GM12878 (cell line): Measurements from ENCODE around the gene CHERP. TPM values are rescaled to one million over a fixed set of nuclear protein-coding genes. Genes with fewer than 3 reads are reported as not detected.

Experiments
- ATAC-seq: fragments of 200-7000 bp; cut with Tn5 transposase; 3 replicates; pipeline ENCODE4 v1.9.1; 2020; ENCODE audit warnings: mild to moderate bottlenecking, moderate library complexity
- BruUV-seq: library from RNA; stranded (reverse); fragments of 400-500 nt; replicated peaks from 2 replicates; lab custom pipeline; 2021; lab: Mats Ljungman, UMichigan
- CTCF ChIA-PET: fragments of 300-600 bp; sonication (Branson Sonifier 250); formaldehyde crosslinking; extraction: SDS; loops from one replicate; lab custom pipeline; 2021; ENCODE audit warnings: inconsistent platforms; lab: Yijun Ruan, JAX
- POLR2A ChIA-PET: fragments of 350-600 bp; formaldehyde crosslinking; extraction: SDS; loops from one replicate; lab custom pipeline; 2021; ENCODE audit warnings: inconsistent platforms; lab: Charles Lee
- RAD21 ChIA-PET: fragments of 300-600 bp; sonication (Branson Sonifier 250); formaldehyde crosslinking; loops from one replicate; lab custom pipeline; 2023; ENCODE audit warnings: antibody characterized with exemption; ENCODE audit not compliant: unreplicated experiment; lab: Charles Lee
- SMC1A ChIA-PET: fragments of 300-600 bp; sonication (Branson Sonifier 250); formaldehyde crosslinking; loops from one replicate; lab custom pipeline; 2023; ENCODE audit not compliant: unreplicated experiment, uncharacterized antibody; lab: Charles Lee
- DNase-seq: peaks from one replicate; pipeline ENCODE4 v3.0.0-alpha.2; 2011; ENCODE audit warnings: low read depth, low spot score
- FAIRE-seq: peaks from 3 replicates; lab custom pipeline; 2011; peaks lifted over from hg19 to GRCh38; lab: Jason Lieb, UNC
- H2AFZ ChIP-seq: 2 replicates; pipeline ENCODE4 v1.6.0; 2011; ENCODE audit warnings: low read depth, low read length, control low read depth; ENCODE audit not compliant: control insufficient read depth
- H3K27ac ChIP-seq: 2 replicates; pipeline ENCODE4 v1.5.1; 2011; ENCODE audit warnings: control low read depth; ENCODE audit not compliant: control insufficient read depth, insufficient read depth
- H3K27me3 ChIP-seq, 2 experiments: replicated peaks in 1 of 2; 2 replicates each; pipeline versions ENCODE4 v1.6.0 to v1.6.1; 2011; ENCODE audit warnings: low read length in 1 of 2; ENCODE audit not compliant: control insufficient read depth in 2 of 2, insufficient read depth in 2 of 2
- H3K36me3 ChIP-seq, 2 experiments: 2 replicates each; pipeline ENCODE4 v1.5.1; 2011; ENCODE audit warnings: low read length in 1 of 2; ENCODE audit not compliant: control insufficient read depth in 2 of 2, insufficient read depth in 2 of 2
- H3K4me1 ChIP-seq: 2 replicates; pipeline ENCODE4 v1.6.1; 2011; ENCODE audit warnings: mild to moderate bottlenecking, low read length, moderate library complexity, mixed read lengths; ENCODE audit not compliant: control insufficient read depth, insufficient read depth
- H3K4me2 ChIP-seq: 2 replicates; pipeline ENCODE4 v1.6.0; 2011; ENCODE audit warnings: control low read depth; ENCODE audit not compliant: control insufficient read depth, insufficient read depth
- H3K4me3 ChIP-seq: fragments of 200-600 bp; sonication (generic); 2 replicates; pipeline ENCODE4 v1.5.1; 2016
- H3K79me2 ChIP-seq: 2 replicates; pipeline ENCODE4 v1.6.0; 2011; ENCODE audit warnings: low read length; ENCODE audit not compliant: control insufficient read depth, insufficient read depth
- H3K9ac ChIP-seq: 2 replicates; pipeline ENCODE4 v1.8.0; 2011; ENCODE audit warnings: low read length, control low read depth, mixed read lengths; ENCODE audit not compliant: control insufficient read depth, insufficient read depth
- H3K9me3 ChIP-seq: replicated peaks from 3 replicates; pipeline ENCODE4 v1.5.1; 2011; ENCODE audit warnings: mild to moderate bottlenecking, low read length; ENCODE audit not compliant: control insufficient read depth, insufficient read depth
- H4K20me1 ChIP-seq: 2 replicates; pipeline ENCODE4 v1.6.0; 2011; ENCODE audit not compliant: control insufficient read depth, insufficient read depth
- BACH1 ChIP-seq: fragments of 450-650 bp; IDR thresholded peaks from 2 replicates; pipeline ENCODE4 v1.6.1; 2017; ENCODE audit warnings: mild to moderate bottlenecking, borderline replicate concordance
- CHD2 ChIP-seq: IDR thresholded peaks from 2 replicates; pipeline ENCODE4 v1.6.1; 2011; ENCODE audit warnings: low read depth, low read length, improper control_type of control experiment, borderline replicate concordance
- CREM ChIP-seq: IDR thresholded peaks from 2 replicates; pipeline ENCODE4 v1.6.1; 2014; ENCODE audit warnings: antibody characterized with exemption, low read depth
- HDAC6 ChIP-seq: fragments of 200-600 bp; sonication (generic); IDR thresholded peaks from one replicate; pipeline ENCODE4 v1.8.0; 2017; ENCODE audit warnings: antibody characterized with exemption; ENCODE audit not compliant: unreplicated experiment
- KLF5 ChIP-seq: fragments of 450-650 bp; IDR thresholded peaks from 2 replicates; pipeline ENCODE4 v1.6.1; 2014; ENCODE audit warnings: mild to moderate bottlenecking; ENCODE audit not compliant: partially characterized antibody
- LARP7 ChIP-seq: fragments of 450-650 bp; IDR thresholded peaks from 2 replicates; pipeline ENCODE4 v1.6.1; 2017; ENCODE audit warnings: mild to moderate bottlenecking
- PML ChIP-seq: IDR thresholded peaks from 2 replicates; pipeline ENCODE4 v1.6.1; 2012; ENCODE audit warnings: low read length, inconsistent platforms
- POLR2A ChIP-seq: IDR thresholded peaks from 2 replicates; pipeline ENCODE4 v1.6.1; 2011; ENCODE audit warnings: low read depth, mild to moderate bottlenecking, low read length
- SRF ChIP-seq, 2 experiments: IDR thresholded peaks; 2 replicates each; pipeline ENCODE4 v1.6.1; 2011; ENCODE audit warnings: low read depth in 2 of 2, low read length in 2 of 2, mild to moderate bottlenecking in 1 of 2, moderate library complexity in 1 of 2
- TARDBP ChIP-seq: IDR thresholded peaks from 2 replicates; pipeline ENCODE4 v1.6.1; 2016; ENCODE audit warnings: borderline replicate concordance
- WRNIP1 ChIP-seq: IDR thresholded peaks from 2 replicates; pipeline ENCODE4 v1.6.1; 2011; ENCODE audit warnings: low read depth, low read length, improper control_type of control experiment, borderline replicate concordance
- YBX1 ChIP-seq: fragments of 450-650 bp; IDR thresholded peaks from 2 replicates; pipeline ENCODE4 v1.6.1; 2016; ENCODE audit warnings: antibody characterized with exemption
- ZBED1 ChIP-seq: IDR thresholded peaks from 2 replicates; pipeline ENCODE4 v1.6.1; 2016; ENCODE audit warnings: borderline replicate concordance
- ZSCAN29 ChIP-seq: fragments of 450-650 bp; IDR thresholded peaks from 2 replicates; pipeline ENCODE4 v1.6.1; 2017; ENCODE audit warnings: mild to moderate bottlenecking, moderate library complexity
- WGBS: methylation state at CpG from one replicate; pipeline ENCODE4 v1.1.6; 2016; ENCODE audit warnings: low lambda C conversion rate; ENCODE audit not compliant: insufficient replicate concordance, insufficient coverage; ENCODE audit errors: missing lambda C conversion rate; 5-methylcytosine and 5-hydroxymethylcytosine counted together
- in situ Hi-C: fragments of 300-500 bp; cut with MboI; formaldehyde crosslinking; loops from 9 replicates; pipeline ENCODE4 v1.14.3; 2018; ENCODE audit warnings: mixed read lengths
- intact Hi-C: fragments of 100-400 bp; cut with micrococcal nuclease; formaldehyde crosslinking; loops from one replicate; pipeline ENCODE4 v1.14.2; 2022; ENCODE audit not compliant: unreplicated experiment
- polyA plus RNA-seq, 11 experiments: library from polyadenylated mRNA; depleted of rRNA in 4 of 11; unstranded in 6 of 11; stranded (reverse) in 5 of 11; fragments of >200 nt; fragmentation: Nextera tagmentation in 4 of 11; fragmentation: Illumina TruSeq in 1 of 11; extraction: Ambion mirVana in 4 of 11; extraction: Trizol in 1 of 11; gene quantifications; 1 replicate in 1 of 11; 2 replicates in 10 of 11; pipeline versions ENCODE4 v1.2.1 to v1.2.3, GENCODE V29; 2011 to 2016; ENCODE audit warnings: inconsistent platforms in 2 of 11, missing spikeins in 2 of 11, low read depth in 1 of 11
- total RNA-seq, 4 experiments: library from RNA; depleted of rRNA in 3 of 4; stranded (reverse); fragments of >200 nt in 3 of 4; fragmentation: Illumina TruSeq in 1 of 4; extraction: Trizol in 1 of 4; gene quantifications; 2 replicates each; pipeline versions ENCODE4 v1.2.1 to v1.2.3, GENCODE V29; 2013 to 2021
- TF ChIP-seq, protein P1 (sequence below): fragments of 150-350 bp; IDR thresholded peaks from 2 replicates; pipeline ENCODE4 v1.6.1; 2014; ENCODE audit warnings: mild to moderate bottlenecking, low read depth, low read length
- TF ChIP-seq, protein P2 (sequence below): fragments of 450-650 bp; formaldehyde crosslinking; IDR thresholded peaks from 2 replicates; pipeline ENCODE4 v1.4.0; 2022; ENCODE audit warnings: mild to moderate bottlenecking, moderate library complexity
- TF ChIP-seq, protein P3 (sequence below): fragments of 450-650 bp; IDR thresholded peaks from 2 replicates; pipeline ENCODE4 v1.6.1; 2016; ENCODE audit warnings: mild to moderate bottlenecking
- TF ChIP-seq, protein P4 (sequence below): IDR thresholded peaks from 2 replicates; pipeline ENCODE4 v1.6.1; 2011; ENCODE audit warnings: borderline replicate concordance, low read depth, mild to moderate bottlenecking, moderate library complexity, low read length; ENCODE audit not compliant: insufficient read depth, poor library complexity, severe bottlenecking

CHERP gene
- total and polyA plus RNA-seq, 10 of the 15 experiments (the other 5 are each of a cell fraction or from before 2014, with no cell fraction given), result 0.66 to 65.3 (median 12.2) TPM

DNA sequence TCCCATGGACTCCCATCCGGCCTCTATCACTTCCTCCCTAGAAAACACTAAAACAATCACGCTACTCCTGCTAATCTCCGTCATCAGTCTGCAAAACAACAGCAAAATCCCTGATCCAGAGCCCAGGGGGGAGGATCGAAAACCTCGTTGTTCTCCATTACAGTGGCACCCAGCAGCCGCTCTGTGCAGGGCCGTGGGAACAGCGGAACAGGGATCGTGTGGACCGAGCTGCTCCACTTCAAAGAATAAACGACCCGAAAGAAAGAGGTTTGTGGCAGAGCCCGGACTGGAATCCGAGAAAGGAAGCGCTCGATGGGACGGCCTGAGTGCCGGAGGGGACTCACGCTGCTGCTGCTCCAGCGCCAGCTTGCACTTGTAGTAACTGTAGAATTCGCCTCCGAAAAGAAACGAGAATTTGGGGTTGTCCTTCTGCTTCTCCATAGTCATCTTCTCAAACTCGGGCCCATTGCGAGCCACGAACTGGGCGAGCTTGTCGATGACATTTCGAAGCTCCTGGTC, 652 bp downstream of the CHERP start:
- FAIRE-seq (no peak), ATAC-seq (peak; percentile 1; the same call in 2 of the 3 replicates), DNase-seq (no peak)
- H3K4me1 ChIP-seq, result peaks cover 8% of the 10 kb centered on the region; the same call in 1 of the 2 replicates
- H3K4me3 ChIP-seq, result peak overlapping the region; percentile 99
- ChIA-PET RAD21 (interaction anchor here (1.2 kb wide), 1 partner anchor 17 kb away, joined by 3 read pairs; no protein-coding TSS in a partner anchor), POLR2A (interaction anchor here (1.1 to 6.1 kb wide), 3 partner anchors 32 to 97 kb away, joined by 3 to 72 read pairs (median 5); no protein-coding TSS in a partner anchor), SMC1A (interaction anchor here (1.4 to 1.6 kb wide), 2 partner anchors 43 to 99 kb away, joined by 4 read pairs; no protein-coding TSS in a partner anchor), CTCF (no interaction called here)
- peaks cover 4% of the 10 kb centered on the region; the same call in 1 of the 2 replicates for H4K20me1 ChIP-seq
- intact Hi-C loops, result loop anchor here (1.0 to 10.0 kb wide), 3 partner anchors 47 to 97 kb away; no protein-coding TSS in a partner anchor
- H2AFZ ChIP-seq, result peak overlapping the region; percentile 66; the same call in 1 of the 2 replicates
- H3K9me3 ChIP-seq, result no peaks in the 10 kb centered on the region; the same call in 2 of the 3 replicates
- TF ChIP-seq BACH1 (no peak), CHD2 (no peak), POLR2A (no peak), PML (no peak), YBX1 (no peak), ZBED1 (no peak), TARDBP (no peak), KLF5 (no peak), CREM (no peak), ZSCAN29 (no peak), WRNIP1 (no peak), LARP7 (no peak), SRF (IDR thresholded peaks at IDR 0.05; ENCODE audit: low read depth in 2 of 2, low read length in 2 of 2) (no peak), HDAC6 (no peak)
- TF ChIP-seq, protein P1, sequence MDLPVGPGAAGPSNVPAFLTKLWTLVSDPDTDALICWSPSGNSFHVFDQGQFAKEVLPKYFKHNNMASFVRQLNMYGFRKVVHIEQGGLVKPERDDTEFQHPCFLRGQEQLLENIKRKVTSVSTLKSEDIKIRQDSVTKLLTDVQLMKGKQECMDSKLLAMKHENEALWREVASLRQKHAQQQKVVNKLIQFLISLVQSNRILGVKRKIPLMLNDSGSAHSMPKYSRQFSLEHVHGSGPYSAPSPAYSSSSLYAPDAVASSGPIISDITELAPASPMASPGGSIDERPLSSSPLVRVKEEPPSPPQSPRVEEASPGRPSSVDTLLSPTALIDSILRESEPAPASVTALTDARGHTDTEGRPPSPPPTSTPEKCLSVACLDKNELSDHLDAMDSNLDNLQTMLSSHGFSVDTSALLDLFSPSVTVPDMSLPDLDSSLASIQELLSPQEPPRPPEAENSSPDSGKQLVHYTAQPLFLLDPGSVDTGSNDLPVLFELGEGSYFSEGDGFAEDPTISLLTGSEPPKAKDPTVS, result no peak
- TF ChIP-seq, protein P2, sequence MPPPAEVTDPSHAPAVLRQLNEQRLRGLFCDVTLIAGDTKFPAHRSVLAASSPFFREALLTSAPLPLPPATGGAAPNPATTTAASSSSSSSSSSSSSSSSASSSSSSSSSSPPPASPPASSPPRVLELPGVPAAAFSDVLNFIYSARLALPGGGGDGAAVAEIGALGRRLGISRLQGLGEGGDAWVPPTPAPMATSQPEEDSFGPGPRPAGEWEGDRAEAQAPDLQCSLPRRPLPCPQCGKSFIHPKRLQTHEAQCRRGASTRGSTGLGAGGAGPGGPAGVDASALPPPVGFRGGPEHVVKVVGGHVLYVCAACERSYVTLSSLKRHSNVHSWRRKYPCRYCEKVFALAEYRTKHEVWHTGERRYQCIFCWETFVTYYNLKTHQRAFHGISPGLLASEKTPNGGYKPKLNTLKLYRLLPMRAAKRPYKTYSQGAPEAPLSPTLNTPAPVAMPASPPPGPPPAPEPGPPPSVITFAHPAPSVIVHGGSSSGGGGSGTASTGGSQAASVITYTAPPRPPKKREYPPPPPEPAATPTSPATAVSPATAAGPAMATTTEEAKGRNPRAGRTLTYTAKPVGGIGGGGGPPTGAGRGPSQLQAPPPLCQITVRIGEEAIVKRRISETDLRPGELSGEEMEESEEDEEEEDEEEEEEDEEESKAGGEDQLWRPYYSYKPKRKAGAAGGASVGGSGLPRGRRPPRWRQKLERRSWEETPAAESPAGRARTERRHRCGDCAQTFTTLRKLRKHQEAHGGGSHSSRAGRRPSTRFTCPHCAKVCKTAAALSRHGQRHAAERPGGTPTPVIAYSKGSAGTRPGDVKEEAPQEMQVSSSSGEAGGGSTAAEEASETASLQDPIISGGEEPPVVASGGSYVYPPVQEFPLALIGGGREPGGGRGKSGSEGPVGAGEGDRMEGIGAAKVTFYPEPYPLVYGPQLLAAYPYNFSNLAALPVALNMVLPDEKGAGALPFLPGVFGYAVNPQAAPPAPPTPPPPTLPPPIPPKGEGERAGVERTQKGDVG (CRISPR knock-in tag), result no peak
- TF ChIP-seq, protein P3, sequence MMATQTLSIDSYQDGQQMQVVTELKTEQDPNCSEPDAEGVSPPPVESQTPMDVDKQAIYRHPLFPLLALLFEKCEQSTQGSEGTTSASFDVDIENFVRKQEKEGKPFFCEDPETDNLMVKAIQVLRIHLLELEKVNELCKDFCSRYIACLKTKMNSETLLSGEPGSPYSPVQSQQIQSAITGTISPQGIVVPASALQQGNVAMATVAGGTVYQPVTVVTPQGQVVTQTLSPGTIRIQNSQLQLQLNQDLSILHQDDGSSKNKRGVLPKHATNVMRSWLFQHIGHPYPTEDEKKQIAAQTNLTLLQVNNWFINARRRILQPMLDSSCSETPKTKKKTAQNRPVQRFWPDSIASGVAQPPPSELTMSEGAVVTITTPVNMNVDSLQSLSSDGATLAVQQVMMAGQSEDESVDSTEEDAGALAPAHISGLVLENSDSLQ, result no peak
- TF ChIP-seq, protein P4, sequence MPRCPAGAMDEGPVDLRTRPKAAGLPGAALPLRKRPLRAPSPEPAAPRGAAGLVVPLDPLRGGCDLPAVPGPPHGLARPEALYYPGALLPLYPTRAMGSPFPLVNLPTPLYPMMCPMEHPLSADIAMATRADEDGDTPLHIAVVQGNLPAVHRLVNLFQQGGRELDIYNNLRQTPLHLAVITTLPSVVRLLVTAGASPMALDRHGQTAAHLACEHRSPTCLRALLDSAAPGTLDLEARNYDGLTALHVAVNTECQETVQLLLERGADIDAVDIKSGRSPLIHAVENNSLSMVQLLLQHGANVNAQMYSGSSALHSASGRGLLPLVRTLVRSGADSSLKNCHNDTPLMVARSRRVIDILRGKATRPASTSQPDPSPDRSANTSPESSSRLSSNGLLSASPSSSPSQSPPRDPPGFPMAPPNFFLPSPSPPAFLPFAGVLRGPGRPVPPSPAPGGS, result no peak
- peaks cover 7 to 13% of the 10 kb centered on the region in 2 experiments; a peak in 3 of 4 replicates for H3K36me3 ChIP-seq
- no peaks in the 10 kb centered on the region for H3K27me3 ChIP-seq
- peak overlapping the region; percentile 68 for H3K27ac ChIP-seq
- peak overlapping the region; percentile 80 for H3K9ac ChIP-seq
- in situ Hi-C loops, result no loop called here
- H3K4me2 ChIP-seq, result peak overlapping the region; percentile 91
- TSS peak; percentile 82 for BruUV-seq
- under 1% methylated on average over 29 of the region's 29 CpGs for WGBS
- H3K79me2 ChIP-seq, result peaks cover 78% of the 10 kb centered on the region
